IPS-15b (cell line): Measurements from ENCODE around the gene HSD3B1.
"Not testable (repeated sequence)": the region's sequence is repeated elsewhere in the genome, so short reads cannot be mapped to it uniquely, and the experiment has no call there.

Experiments
- H3K27me3 ChIP-seq: one replicate; pipeline ENCODE4 v1.6.1; 2013; ENCODE audit warnings: low read length; ENCODE audit not compliant: control insufficient read depth, insufficient read depth
- H3K36me3 ChIP-seq: one replicate; pipeline ENCODE4 v1.6.1; 2013; ENCODE audit warnings: low read length; ENCODE audit not compliant: control insufficient read depth, insufficient read depth
- H3K4me1 ChIP-seq: one replicate; pipeline ENCODE4 v1.6.1; 2013; ENCODE audit warnings: mild to moderate bottlenecking, low read length; ENCODE audit not compliant: control insufficient read depth, insufficient read depth
- H3K4me3 ChIP-seq: one replicate; pipeline ENCODE4 v1.5.1; 2013; ENCODE audit warnings: low read depth, low read length
- H3K9ac ChIP-seq: one replicate; pipeline ENCODE4 v1.6.1; 2013; ENCODE audit warnings: low read depth, mild to moderate bottlenecking, low read length
- H3K9me3 ChIP-seq: one replicate; pipeline ENCODE4 v1.6.1; 2013; ENCODE audit warnings: mild to moderate bottlenecking, low read length; ENCODE audit not compliant: control insufficient read depth, insufficient read depth

Gene HSD3B1

DNA sequence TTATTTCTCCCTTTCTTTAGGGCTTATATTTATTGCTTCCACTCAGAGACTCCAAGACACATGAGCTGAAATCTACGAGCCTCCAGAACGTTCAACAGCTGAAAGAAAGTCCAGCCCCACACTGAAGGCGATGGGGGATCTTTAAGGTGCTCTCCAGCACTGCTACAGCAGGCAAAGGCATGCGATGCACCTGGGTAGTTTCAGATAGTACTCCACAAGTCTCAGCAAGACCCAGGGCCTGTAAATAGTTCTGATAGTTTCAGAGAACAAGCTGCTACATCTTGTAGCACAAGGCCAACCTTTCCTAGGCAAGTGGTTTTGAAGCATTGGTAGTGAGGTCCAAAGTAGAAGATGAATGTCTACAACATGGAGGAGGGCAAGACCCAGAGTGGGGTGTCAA lies 2.2 kb upstream of the HSD3B1 start:
- no peaks in the 10 kb centered on the region for H3K9me3 ChIP-seq
- no peaks in the 10 kb centered on the region for H3K27me3 ChIP-seq
- no peaks in the 10 kb centered on the region for H3K36me3 ChIP-seq
- H3K4me3 ChIP-seq, result no peak overlapping the region
- H3K4me1 ChIP-seq, result no peaks in the 10 kb centered on the region
- H3K9ac ChIP-seq, result no peak overlapping the region

DNA sequence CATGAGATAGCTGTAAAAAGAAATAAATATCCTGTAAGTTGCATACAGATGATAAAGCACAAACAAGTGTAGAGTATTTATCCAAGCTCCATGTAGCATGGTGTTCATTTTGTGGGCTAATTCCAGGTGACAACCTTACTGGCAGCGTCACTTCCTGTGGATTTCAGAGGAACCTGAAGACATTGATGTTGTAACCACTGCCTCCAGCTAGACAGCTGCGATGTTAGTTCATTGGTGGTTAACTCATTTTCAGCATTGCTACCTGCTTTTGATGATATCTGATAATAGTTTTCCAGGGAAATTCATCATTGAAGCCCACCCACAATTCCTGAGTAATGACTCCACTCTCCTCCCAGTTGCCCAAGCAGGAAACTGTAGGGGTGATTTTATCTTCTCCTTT lies 3.0 kb downstream of the HSD3B1 start:
- Histone ChIP-seq H3K4me3 (no peak overlapping the region), H3K9ac (no peak overlapping the region), H3K36me3 (no peaks in the 10 kb centered on the region), H3K27me3 (no peaks in the 10 kb centered on the region), H3K4me1 (no peaks in the 10 kb centered on the region), H3K9me3 (no peaks in the 10 kb centered on the region)

DNA sequence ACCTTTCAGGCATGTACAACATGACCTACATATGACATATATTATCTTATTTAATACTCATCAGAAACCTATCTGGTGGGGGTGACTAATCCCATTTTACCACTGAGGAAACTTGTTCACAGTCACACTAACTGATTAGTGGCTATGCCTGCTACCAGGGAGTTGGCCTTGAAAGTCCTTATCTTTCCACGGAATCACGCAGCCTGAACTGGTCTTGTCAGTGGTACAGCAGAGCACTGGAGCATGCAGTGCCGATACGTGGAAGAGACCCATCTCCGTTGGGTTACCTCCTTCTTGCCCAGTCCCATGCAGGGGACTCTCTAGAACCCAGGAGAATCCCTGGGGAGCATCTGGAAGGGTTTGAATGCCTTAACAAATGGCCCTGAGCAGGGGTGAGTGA lies 8.2 kb downstream of the HSD3B1 start:
- Histone ChIP-seq H3K4me3 (no peak overlapping the region), H3K27me3 (peaks cover 2% of the 10 kb centered on the region), H3K36me3 (no peaks in the 10 kb centered on the region), H3K4me1 (no peaks in the 10 kb centered on the region), H3K9ac (no peak overlapping the region), H3K9me3 (no peaks in the 10 kb centered on the region)

DNA sequence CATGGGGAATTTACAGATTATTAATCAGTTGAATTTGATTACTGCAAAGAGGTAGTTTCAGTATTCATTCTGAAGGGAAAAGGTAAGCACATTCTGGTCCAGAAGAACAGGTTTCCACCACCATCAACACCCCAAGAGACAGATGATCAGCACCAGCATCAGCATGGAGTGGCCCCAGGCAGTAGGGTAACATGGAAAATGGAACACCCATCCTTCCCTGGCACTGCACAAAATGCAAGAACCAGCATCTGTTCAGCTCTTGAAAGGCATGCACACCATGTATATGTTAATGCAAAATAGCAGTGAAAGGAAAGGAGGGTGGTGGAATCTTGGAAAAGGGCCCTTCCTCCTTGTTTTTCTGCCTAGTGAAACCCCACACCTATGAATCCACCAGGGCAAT lies 9.2 kb downstream of the HSD3B1 start:
- Histone ChIP-seq H3K9me3 (no peaks in the 10 kb centered on the region), H3K4me1 (no peaks in the 10 kb centered on the region), H3K4me3 (no peak overlapping the region), H3K9ac (no peak overlapping the region), H3K36me3 (no peaks in the 10 kb centered on the region), H3K27me3 (peaks cover 2% of the 10 kb centered on the region)

DNA sequence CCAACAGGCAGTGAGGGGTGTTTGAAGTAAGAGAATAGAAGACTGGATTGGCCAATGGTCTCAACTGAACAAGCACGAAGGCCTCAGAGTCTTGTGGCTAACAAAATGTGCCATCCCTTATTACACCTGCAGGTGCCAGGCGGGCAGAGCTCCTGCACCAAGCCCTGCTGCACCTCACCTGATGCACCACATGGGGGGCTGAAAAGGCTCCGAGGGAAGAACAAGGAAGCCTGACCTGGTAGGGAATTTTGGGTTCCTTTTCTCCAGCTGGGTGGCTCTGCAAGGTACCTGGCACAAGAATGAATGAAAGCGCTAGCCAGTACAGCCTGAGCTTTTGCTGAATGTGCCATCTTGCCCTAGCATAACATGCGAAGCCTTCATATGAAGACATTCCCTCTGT lies 9.7 kb downstream of the HSD3B1 start:
- H3K36me3 ChIP-seq, result no peaks in the 10 kb centered on the region
- no peaks in the 10 kb centered on the region for H3K9me3 ChIP-seq
- peaks cover 2% of the 10 kb centered on the region for H3K27me3 ChIP-seq
- H3K9ac ChIP-seq, result no peak overlapping the region
- H3K4me1 ChIP-seq, result no peaks in the 10 kb centered on the region
- no peak overlapping the region for H3K4me3 ChIP-seq

DNA sequence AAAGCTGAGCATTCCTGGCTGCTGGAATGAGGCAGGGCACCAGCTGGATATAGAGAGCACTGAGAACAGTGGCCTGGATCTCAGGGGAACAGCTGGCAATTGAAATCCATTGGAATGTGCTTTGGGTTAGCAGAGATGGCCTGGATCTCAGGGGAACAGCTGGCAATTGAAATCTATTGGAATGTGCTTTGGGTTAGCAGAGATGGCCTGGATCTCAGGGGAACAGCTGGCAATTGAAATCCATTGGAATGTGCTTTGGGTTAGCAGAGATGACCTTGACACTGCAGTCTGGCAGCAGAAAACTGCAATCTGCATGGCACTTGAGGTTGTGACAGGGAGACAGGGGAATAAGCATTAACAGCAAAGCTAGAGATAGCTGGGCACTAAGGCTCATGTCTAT lies 10.7 kb downstream of the HSD3B1 start:
- not testable (repeated sequence) for H3K36me3 ChIP-seq, H3K9me3 ChIP-seq, H3K4me3 ChIP-seq, H3K4me1 ChIP-seq, H3K9ac ChIP-seq, H3K27me3 ChIP-seq

DNA sequence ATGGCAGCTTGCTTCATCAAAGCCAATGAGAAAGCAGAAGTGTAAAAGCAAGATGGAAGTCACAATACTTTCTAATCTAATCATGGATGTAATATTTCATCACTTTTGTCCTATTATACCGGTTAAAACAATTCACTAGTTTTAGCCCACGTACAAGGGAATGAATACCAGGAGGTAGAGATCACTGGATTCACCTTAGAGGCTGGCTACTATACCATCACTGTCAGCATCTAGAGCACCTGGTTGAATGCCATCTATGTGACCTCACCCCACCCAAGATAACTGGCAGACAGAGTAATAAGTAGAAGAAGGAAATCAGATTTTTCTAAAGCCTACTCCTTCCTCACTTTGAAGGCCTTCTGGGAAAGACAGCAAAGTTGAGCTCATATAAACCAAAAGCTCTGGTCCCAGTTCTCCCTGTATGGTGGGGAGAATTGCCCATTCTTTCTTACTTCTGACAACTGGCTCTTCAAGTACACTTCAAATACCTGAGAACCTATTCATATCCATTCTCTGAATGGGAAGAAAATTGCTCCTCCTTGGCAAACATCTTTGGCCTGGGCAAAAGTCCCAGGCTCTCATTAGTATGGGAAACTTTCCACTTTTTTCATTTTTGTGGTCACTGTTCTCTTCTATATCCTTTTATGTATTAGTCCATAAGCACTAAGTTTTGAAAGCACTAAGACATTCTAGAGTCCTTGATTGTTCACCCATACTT lies 24.8 kb downstream of the HSD3B1 start:
- H3K9me3 ChIP-seq, result no peaks in the 10 kb centered on the region
- no peak overlapping the region for H3K9ac ChIP-seq
- no peak overlapping the region for H3K4me3 ChIP-seq
- H3K4me1 ChIP-seq, result no peaks in the 10 kb centered on the region
- H3K27me3 ChIP-seq, result no peaks in the 10 kb centered on the region
- H3K36me3 ChIP-seq, result no peaks in the 10 kb centered on the region

DNA sequence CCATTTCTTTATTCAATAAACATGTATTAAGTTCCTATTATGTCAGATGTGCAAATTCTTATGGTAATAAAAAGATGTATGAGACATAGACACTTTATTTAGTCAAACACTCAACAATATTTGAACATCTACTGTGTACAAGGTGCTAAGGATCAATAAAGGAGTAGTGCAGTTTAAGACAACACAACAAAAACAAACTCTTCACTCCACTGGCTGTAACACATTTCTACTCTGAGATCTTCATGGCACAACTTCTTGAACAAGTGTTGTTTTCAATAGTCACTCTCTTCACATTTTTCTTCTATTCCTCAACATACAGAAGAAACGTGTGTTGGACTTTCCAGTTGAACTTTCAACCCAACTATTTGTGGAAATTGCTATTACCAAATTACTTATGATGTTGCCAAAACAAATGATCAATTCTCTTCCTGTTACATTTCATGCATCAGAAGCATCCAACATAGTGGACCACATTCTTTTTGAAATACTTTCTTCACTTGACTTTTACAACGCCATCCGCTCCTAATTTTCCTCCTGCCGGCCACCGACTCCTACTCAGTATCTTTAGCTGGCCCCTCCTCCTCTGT lies 25.4 kb downstream of the HSD3B1 start:
- Histone ChIP-seq H3K4me3 (no peak overlapping the region), H3K27me3 (no peaks in the 10 kb centered on the region), H3K36me3 (no peaks in the 10 kb centered on the region), H3K9ac (no peak overlapping the region), H3K9me3 (no peaks in the 10 kb centered on the region), H3K4me1 (no peaks in the 10 kb centered on the region)

DNA sequence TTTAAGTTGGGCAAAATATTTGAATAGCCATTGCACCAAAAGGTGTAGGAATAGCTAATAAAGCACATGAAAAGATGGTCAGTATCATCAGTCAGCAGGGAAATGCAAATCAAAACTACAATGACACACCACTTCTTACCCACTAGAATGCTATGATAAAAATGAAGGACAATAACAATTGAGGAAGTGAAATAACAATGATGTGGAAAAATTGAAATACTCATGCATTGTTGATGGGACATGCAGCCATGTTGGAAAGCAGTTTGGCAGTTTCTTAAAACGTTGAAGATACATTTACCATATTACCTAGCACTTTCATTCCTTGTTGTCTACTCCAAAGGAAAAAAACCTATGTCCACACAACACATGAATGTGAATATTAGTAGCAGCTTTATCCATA lies 28.4 kb downstream of the HSD3B1 start:
- no peaks in the 10 kb centered on the region for H3K36me3 ChIP-seq
- H3K4me1 ChIP-seq, result no peaks in the 10 kb centered on the region
- no peaks in the 10 kb centered on the region for H3K27me3 ChIP-seq
- H3K9ac ChIP-seq, result no peak overlapping the region
- no peak overlapping the region for H3K4me3 ChIP-seq
- no peaks in the 10 kb centered on the region for H3K9me3 ChIP-seq

DNA sequence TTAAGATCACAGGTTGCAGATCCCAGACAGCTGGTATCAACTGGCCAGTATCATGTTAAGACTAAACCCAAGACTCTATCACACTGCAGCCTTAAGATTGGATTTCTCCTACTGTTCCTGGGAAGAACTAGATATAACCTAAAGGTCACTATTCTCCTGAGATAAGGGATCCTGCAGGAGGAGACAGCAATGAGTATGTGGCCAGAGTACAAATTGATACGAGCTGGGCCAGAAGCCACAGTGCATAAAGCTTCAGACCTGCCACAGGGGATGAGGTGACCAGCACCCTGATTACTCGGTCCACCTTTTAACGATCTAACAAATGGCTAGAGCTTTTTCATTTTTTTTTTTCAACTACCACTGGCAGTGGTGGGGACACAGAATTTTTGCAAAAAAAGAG lies 31.0 kb downstream of the HSD3B1 start:
- Histone ChIP-seq H3K9ac (no peak overlapping the region), H3K9me3 (no peaks in the 10 kb centered on the region), H3K36me3 (no peaks in the 10 kb centered on the region), H3K4me3 (no peak overlapping the region), H3K27me3 (no peaks in the 10 kb centered on the region), H3K4me1 (no peaks in the 10 kb centered on the region)

DNA sequence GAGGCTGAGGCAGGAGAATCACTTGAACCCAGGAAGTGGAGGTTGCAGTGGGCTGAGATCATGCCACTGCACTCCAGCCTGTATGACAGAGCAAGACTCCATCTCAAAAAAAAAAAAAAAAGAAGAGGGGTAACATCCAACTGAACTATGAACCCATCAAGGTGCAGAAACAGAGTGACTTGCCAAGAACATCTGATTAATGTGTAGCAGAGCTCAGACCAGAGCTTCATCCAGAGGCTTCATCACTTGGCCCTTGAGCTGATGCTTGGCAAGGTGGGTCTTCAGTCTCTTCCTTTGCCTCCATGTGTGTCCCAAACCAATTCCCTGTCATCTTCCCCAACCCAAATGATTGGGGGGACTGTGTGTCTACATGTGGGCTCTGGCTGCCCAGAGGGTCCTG lies 32.6 kb downstream of the HSD3B1 start:
- Histone ChIP-seq H3K9ac (no peak overlapping the region), H3K4me3 (no peak overlapping the region), H3K9me3 (no peaks in the 10 kb centered on the region), H3K36me3 (no peaks in the 10 kb centered on the region), H3K27me3 (no peaks in the 10 kb centered on the region), H3K4me1 (no peaks in the 10 kb centered on the region)

DNA sequence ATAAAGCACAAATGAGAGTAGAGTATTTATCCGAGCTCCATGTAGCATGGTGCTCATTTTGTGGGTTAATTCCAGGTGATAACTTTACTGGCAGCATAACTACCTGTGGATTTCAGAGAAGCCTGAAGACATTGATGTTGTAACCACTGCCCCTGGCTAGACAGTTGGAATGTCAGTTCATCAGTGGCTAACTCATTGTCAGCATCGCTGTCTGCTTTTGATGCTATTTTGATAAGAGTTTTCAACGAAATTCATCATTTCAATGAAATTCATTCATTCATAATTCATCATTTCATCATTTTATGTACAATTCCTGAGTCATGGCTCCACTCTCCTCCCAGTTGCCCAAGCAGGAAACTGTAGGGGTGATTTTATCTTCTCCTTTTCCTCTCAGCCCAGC lies 34.4 kb downstream of the HSD3B1 start:
- Histone ChIP-seq H3K36me3 (no peaks in the 10 kb centered on the region), H3K9me3 (no peaks in the 10 kb centered on the region), H3K4me1 (no peaks in the 10 kb centered on the region), H3K9ac (no peak overlapping the region), H3K4me3 (no peak overlapping the region), H3K27me3 (no peaks in the 10 kb centered on the region)
